SJCRH30 (cell line): ENCODE data around the gene OR10G6. TPM values are rescaled to one million over a fixed set of nuclear protein-coding genes. Genes with fewer than 3 reads are reported as not detected.

Experiments
- total RNA-seq: library from RNA; depleted of rRNA; stranded (reverse); fragments of >200 nt; shearing (Covaris generic); gene quantifications from 2 replicates; pipeline ENCODE4 v1.2.3, GENCODE V29; 2014; rRNA removed

Gene OR10G6
- total RNA-seq, 1 experiment from 2014 or later = not detected

Other genes with a start within 250 kb of the OR10G6 start
- not detected in 2 replicates for gene OR6X1, start 240.6 kb downstream of the OR10G6 start, total RNA-seq
- gene OR6M1, start 188.8 kb downstream of the OR10G6 start, total RNA-seq = not detected in 2 replicates
- not detected in 2 replicates for gene TMEM225, start 109.5 kb downstream of the OR10G6 start, total RNA-seq
- not detected in 2 replicates for gene OR8D4, start 93.0 kb downstream of the OR10G6 start, total RNA-seq
- not detected in 2 replicates for gene OR4D5, start 55.5 kb downstream of the OR10G6 start, total RNA-seq
- not detected in 2 replicates for gene OR6T1, start 51.3 kb downstream of the OR10G6 start, total RNA-seq
- gene OR10S1, start 17.4 kb downstream of the OR10G6 start, total RNA-seq = not detected in 2 replicates
- gene OR10G4, start 17.8 kb upstream of the OR10G6 start, total RNA-seq = not detected in 2 replicates
- gene OR10G9, start 27.9 kb upstream of the OR10G6 start, total RNA-seq = not detected in 2 replicates
- not detected in 2 replicates for gene OR10G8, start 31.6 kb upstream of the OR10G6 start, total RNA-seq
- not detected in 2 replicates for gene OR10G7, start 46.2 kb upstream of the OR10G6 start, total RNA-seq
- gene VWA5A, start 120.3 kb upstream of the OR10G6 start, total RNA-seq = 34.7 and 38.1 TPM in 2 replicates
- gene OR10D3, start 188.2 kb upstream of the OR10G6 start, total RNA-seq = not detected in 2 replicates
- gene OR8G1, start 245.9 kb upstream of the OR10G6 start, total RNA-seq = not detected in 2 replicates